HG03469 (cell line): ENCODE data around the gene PCDHA3.
"Not testable (repeated sequence)": the region's sequence is repeated elsewhere in the genome, so short reads cannot be mapped to it uniquely, and the experiment has no call there.

Experiments used
- ATAC-seq: cut with Tn5 transposase; IDR thresholded peaks from one replicate; pipeline ENCODE4 v1.9.1; 2021; ENCODE audit warnings: mild to moderate bottlenecking, moderate library complexity, moderate number of reproducible peaks; ENCODE audit not compliant: unreplicated experiment

PCDHA3 gene

GRCh38 chr5:140808889-140809291 lies 8.0 kb downstream of the PCDHA3 start:
- no peak for ATAC-seq

DNA sequence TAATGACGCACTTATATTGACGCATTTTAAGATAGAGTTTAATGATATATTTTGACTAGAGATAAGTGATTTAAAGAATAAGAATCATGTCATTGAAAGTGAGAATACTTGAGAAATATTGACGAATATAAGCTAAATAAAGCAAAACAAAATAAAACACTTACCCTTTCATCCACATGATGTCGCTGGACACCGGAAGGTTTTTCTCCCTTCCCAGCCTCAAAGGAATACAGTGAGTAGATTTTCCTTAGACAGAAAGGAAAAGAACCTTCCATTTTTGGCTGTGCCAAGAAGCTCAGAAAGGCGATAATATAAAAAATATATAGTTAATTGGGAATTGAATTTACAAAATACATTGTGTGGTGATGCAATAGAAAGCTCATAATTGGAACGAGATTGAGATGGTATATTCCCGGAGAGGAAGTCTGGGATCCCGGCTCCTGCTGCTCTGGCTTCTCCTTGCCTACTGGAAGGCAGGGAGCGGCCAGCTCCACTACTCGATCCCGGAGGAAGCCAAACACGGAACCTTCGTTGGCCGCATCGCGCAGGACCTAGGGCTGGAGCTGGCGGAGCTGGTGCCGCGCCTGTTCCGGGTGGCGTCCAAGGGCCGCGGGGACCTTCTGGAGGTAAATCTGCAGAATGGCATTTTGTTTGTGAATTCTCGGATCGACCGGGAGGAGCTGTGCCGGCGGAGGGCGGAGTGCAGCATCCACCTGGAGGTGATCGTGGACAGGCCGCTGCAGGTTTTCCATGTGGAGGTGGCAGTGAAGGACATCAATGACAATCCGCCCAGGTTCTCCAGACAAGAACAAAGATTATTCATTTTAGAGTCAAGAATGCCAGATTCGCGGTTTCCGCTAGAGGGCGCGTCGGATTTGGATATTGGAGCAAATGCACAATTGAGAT lies 20.8 kb downstream of the PCDHA3 start, which contains the start of gene PCDHA5:
Gene PCDHA5 (plus strand): TSS at position 239 of the 906 bp plus-strand sequence.
- ATAC-seq: no peak

DNA sequence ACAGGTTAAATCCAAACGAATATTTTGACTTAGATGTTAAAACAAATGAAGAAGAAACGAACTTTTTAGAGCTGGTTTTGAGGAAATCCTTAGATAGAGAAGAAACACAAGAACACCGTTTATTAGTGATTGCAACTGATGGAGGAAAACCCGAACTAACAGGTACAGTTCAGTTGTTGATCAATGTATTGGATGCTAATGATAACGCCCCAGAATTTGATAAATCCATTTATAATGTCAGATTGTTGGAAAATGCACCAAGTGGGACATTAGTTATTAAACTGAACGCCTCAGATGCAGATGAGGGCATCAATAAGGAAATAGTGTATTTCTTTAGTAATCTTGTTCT lies 21.4 kb downstream of the PCDHA3 start:
- ATAC-seq: no peak

GRCh38 chr5:140822969-140823368 lies 22.1 kb downstream of the PCDHA3 start:
- ATAC-seq: not testable (repeated sequence)

GRCh38 chr5:140823475-140823874 lies 22.6 kb downstream of the PCDHA3 start:
- ATAC-seq: no peak

DNA sequence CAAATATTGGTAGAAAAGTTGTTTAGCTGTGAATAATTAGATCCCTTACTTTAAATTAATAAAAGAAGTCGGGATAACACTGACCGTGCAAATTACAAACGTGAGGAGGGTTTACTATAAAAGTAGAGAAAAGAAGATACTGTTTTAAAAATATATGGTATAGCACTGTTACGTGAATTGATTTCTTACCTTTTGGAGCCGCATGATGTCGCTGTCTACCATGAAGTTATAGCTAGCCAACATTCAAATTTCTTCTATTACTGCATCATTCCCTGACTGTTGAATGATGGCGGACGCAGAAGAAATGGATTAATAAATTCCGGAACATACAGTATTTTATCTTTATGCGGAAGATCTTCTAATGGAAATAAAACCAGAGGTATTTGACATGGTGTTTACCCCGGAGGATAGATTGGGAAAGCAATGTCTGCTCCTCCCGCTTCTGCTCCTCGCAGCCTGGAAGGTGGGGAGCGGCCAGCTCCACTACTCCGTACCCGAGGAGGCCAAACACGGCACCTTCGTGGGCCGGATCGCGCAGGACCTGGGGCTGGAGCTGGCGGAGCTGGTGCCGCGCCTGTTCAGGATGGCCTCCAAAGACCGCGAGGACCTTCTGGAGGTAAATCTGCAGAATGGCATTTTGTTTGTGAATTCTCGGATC lies 27.0 kb downstream of the PCDHA3 start, which contains the start of gene PCDHA6:
Gene PCDHA6 (plus strand): TSS at position 257 of the 658 bp plus-strand sequence. CDS start 132 bp downstream, at position 389.
- no peak for ATAC-seq

DNA sequence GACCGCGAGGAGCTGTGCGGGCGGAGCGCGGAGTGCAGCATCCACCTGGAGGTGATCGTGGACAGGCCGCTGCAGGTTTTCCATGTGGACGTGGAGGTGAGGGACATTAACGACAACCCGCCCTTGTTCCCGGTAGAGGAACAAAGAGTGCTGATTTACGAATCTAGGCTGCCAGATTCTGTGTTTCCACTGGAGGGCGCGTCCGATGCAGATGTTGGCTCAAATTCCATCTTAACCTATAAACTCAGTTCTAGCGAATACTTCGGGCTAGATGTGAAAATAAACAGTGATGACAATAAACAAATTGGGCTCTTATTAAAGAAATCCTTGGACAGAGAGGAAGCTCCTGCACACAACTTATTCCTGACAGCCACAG lies 27.5 kb downstream of the PCDHA3 start:
- ATAC-seq: no peak

- ATAC-seq: not testable (repeated sequence)
Observed at GRCh38 chr5:140829511-140830501, 28.9 kb downstream of the PCDHA3 start.

- no peak for ATAC-seq
Observed at GRCh38 chr5:140833993-140834392, 33.1 kb downstream of the PCDHA3 start, which contains the start of gene PCDHA7. TSS of gene PCDHA7 (plus strand) at chr5:140834269. CDS start at chr5:140834384, 115 bp downstream.

GRCh38 chr5:140834439-140835008 lies 33.7 kb downstream of the PCDHA3 start:
- ATAC-seq: not testable (repeated sequence)

DNA sequence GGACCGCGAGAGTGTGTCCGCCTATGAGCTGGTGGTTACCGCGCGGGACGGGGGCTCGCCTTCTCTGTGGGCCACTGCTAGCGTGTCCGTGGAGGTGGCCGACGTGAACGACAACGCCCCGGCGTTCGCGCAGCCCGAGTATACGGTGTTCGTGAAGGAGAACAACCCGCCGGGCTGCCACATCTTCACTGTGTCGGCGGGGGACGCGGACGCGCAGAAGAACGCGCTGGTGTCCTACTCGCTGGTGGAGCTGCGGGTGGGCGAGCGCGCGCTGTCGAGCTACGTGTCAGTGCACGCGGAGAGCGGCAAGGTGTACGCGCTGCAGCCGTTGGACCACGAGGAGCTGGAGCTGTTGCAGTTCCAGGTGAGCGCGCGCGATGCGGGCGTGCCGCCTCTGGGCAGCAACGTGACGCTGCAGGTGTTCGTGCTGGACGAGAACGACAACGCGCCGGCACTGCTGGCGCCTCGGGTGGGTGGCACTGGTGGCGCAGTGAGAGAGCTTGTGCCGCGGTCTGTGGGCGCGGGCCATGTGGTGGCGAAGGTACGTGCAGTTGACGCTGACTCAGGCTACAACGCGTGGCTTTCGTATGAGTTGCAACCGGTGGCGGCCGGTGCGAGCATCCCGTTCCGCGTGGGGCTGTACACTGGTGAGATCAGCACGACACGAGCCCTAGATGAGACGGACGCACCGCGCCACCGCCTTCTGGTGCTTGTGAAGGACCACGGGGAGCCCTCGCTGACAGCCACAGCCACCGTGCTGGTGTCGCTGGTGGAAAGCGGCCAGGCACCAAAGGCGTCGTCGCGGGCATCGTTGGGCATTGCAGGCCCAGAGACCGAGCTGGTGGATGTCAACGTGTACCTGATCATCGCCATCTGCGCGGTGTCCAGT lies 35.0 kb downstream of the PCDHA3 start:
- ATAC-seq: no peak

DNA sequence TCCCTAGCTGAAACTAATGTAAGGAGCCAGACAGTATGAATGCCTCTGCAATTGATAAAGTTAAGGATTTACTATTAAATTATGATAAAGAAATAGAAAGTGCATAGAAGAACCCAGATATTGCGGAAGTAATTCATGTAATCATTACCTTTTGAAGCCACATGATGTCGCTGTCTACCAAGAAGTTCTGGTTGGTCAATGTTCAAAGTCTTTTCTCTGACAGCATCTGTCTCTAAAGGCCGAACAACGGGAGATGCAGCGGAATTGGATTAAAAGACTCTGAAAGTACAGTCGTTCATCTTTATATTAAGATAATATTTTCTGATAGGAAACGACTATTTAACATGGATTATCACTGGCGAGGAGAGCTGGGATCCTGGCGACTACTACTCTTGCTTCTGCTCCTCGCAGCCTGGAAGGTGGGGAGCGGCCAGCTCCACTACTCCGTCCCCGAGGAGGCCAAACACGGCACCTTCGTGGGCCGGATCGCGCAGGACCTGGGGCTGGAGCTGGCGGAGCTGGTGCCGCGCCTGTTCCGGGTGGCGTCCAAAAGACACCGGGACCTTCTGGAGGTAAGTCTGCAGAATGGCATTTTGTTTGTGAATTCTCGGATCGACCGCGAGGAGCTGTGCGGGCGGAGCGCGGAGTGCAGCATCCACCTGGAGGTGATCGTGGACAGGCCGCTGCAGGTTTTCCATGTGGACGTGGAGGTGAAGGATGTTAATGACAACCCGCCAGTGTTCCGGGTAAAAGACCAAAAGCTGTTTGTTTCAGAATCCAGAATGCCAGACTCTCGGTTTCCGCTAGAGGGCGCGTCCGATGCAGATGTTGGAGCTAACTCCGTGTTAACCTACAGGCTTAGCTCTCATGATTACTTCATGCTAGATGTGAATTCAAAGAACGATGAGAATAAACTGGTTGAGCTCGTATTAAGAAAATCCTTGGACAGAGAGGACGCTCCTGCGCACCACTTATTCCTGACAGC lies 40.4 kb downstream of the PCDHA3 start, which contains the start of gene PCDHA8:
Gene PCDHA8 (plus strand): TSS at position 210 of the 985 bp plus-strand sequence. CDS start 135 bp downstream, at position 345.
- no peak for ATAC-seq

DNA sequence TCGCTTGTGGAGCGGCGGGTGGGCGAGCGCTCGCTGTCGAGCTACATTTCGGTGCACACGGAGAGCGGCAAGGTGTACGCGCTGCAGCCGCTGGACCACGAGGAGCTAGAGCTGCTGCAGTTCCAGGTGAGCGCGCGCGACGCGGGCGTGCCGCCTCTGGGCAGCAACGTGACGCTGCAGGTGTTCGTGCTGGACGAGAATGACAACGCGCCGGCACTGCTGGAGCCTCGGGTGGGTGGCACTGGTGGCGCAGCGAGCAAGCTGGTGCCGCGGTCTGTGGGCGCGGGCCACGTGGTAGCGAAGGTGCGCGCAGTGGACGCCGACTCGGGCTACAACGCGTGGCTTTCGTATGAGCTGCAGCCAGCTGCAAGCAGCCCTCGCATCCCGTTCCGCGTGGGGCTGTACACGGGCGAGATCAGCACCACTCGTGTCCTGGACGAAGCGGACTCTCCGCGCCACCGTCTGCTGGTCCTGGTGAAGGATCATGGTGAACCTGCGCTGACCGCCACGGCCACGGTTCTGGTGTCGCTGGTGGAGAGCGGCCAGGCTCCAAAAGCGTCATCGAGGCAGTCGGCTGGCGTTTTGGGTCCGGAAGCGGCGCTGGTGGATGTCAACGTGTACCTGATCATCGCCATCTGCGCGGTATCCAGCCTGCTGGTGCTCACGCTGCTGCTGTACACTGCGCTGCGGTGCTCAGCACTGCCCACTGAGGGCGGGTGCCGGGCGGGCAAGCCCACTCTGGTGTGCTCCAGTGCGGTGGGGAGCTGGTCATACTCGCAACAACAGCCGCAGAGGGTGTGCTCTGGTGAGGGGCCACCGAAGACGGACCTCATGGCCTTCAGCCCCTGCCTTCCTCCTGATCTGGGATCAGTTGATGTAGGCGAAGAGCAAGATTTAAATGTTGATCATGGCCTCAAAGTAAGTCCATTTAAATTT lies 42.2 kb downstream of the PCDHA3 start:
- no peak for ATAC-seq

DNA sequence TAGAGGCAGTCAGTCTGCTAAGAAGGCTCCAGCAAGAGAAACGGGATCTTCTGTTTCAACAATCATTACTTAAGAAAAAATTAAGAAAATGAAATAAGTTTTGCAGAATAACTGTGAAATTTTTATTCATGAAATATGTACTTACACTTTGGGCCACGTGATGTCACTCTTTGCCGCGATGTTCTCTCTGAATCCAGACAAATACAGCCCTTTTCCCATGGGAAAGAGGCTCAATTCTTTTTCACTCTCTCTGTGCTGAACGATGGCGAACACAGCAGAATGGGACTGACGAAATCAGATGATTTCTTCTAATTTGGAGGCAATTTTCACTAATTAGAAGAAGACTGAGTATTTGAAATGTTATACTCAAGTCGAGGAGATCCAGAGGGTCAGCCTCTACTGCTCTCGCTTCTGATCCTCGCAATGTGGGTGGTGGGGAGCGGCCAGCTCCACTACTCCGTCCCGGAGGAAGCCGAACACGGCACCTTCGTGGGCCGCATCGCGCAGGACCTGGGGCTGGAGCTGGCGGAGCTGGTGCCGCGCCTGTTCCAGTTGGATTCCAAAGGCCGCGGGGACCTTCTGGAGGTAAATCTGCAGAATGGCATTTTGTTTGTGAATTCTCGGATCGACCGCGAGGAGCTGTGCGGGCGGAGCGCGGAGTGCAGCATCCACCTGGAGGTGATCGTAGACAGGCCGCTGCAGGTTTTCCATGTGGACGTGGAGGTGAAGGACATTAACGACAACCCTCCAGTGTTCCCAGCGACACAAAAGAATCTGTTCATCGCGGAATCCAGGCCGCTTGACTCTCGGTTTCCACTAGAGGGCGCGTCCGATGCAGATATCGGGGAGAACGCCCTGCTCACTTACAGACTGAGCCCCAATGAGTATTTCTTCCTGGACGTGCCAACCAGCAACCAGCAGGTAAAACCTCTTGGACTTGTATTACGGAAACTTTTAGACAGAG lies 47.6 kb downstream of the PCDHA3 start, which contains the start of gene PCDHA9:
Gene PCDHA9 (plus strand): TSS at position 244 of the 964 bp plus-strand sequence. CDS start 114 bp downstream, at position 358.
- not testable (repeated sequence) for ATAC-seq

GRCh38 chr5:140849831-140850634 lies 49.2 kb downstream of the PCDHA3 start:
- not testable (repeated sequence) for ATAC-seq
